Measurements from ENCODE around the gene ATAD3B.

The ATAD3B gene

DNA sequence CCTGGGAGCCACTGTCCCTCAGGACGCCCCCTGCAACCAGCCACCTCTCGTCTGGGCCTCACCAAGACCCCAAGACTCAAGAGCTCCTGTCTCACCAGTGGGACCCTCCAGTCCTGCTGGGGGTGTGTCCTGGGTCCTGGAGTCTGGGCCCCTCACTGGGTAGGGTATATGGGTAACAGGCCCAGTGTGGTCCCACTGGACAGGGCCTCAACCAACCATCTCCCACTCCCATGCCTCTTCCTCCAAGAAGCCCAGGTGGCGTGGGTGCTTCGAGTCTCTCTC is 36.8 kb upstream of the ATAD3B start:
- H3K27ac ChIP-seq (ENCODE audit: extremely low read depth, low read depth, low read length) = no peak overlapping the region
- H3K9me3 ChIP-seq (ENCODE audit: control insufficient read depth, insufficient read depth, low read depth, low read length) = no peaks in the 10 kb centered on the region
- CTCF ChIA-PET = no interaction called here
- TF ChIP-seq, protein P1, sequence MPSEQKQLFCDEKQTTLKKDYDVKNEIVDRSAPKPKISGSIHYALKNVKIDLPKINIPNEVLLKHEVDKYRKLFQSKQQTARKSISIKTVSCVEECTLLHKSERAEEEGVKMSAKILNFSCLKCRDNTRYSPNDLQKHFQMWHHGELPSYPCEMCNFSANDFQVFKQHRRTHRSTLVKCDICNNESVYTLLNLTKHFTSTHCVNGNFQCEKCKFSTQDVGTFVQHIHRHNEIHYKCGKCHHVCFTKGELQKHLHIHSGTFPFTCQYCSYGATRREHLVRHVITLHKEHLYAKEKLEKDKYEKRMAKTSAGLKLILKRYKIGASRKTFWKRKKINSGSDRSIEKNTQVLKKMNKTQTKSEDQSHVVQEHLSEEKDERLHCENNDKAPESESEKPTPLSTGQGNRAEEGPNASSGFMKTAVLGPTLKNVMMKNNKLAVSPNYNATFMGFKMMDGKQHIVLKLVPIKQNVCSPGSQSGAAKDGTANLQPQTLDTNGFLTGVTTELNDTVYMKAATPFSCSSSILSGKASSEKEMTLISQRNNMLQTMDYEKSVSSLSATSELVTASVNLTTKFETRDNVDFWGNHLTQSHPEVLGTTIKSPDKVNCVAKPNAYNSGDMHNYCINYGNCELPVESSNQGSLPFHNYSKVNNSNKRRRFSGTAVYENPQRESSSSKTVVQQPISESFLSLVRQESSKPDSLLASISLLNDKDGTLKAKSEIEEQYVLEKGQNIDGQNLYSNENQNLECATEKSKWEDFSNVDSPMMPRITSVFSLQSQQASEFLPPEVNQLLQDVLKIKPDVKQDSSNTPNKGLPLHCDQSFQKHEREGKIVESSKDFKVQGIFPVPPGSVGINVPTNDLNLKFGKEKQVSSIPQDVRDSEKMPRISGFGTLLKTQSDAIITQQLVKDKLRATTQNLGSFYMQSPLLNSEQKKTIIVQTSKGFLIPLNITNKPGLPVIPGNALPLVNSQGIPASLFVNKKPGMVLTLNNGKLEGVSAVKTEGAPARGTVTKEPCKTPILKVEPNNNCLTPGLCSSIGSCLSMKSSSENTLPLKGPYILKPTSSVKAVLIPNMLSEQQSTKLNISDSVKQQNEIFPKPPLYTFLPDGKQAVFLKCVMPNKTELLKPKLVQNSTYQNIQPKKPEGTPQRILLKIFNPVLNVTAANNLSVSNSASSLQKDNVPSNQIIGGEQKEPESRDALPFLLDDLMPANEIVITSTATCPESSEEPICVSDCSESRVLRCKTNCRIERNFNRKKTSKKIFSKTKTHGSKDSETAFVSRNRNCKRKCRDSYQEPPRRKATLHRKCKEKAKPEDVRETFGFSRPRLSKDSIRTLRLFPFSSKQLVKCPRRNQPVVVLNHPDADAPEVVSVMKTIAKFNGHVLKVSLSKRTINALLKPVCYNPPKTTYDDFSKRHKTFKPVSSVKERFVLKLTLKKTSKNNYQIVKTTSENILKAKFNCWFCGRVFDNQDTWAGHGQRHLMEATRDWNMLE (tag by site-specific recombination; conservative IDR thresholded peaks at IDR 0.05; ENCODE audit: low read depth) = no peak
- TF ChIP-seq ZNF169 (tag by site-specific recombination; IDR thresholded peaks at IDR 0.05) (no peak), ZBTB21 (tag by site-specific recombination; IDR thresholded peaks at IDR 0.05) (no peak), ZNF521 (tag by site-specific recombination; IDR thresholded peaks at IDR 0.05) (no peak), ZBTB8A (tag by site-specific recombination; IDR thresholded peaks at IDR 0.05) (no peak), ZNF175 (tag by site-specific recombination; IDR thresholded peaks at IDR 0.05) (no peak), ZNF560 (tag by site-specific recombination; IDR thresholded peaks at IDR 0.05; ENCODE audit: borderline replicate concordance) (no peak), ZBTB48 (tag by site-specific recombination; IDR thresholded peaks at IDR 0.05) (no peak), ZNF366 (tag by site-specific recombination; conservative IDR thresholded peaks at IDR 0.05) (no peak), ZNF585B (tag by site-specific recombination; IDR thresholded peaks at IDR 0.05) (no peak), PRDM1 (tag by site-specific recombination; IDR thresholded peaks at IDR 0.05) (no peak), ZNF19 (tag by site-specific recombination; IDR thresholded peaks at IDR 0.05; ENCODE audit: low read depth) (no peak), ZBTB17 (tag by site-specific recombination; IDR thresholded peaks at IDR 0.05) (no peak)
- TF ChIP-seq, protein P2, sequence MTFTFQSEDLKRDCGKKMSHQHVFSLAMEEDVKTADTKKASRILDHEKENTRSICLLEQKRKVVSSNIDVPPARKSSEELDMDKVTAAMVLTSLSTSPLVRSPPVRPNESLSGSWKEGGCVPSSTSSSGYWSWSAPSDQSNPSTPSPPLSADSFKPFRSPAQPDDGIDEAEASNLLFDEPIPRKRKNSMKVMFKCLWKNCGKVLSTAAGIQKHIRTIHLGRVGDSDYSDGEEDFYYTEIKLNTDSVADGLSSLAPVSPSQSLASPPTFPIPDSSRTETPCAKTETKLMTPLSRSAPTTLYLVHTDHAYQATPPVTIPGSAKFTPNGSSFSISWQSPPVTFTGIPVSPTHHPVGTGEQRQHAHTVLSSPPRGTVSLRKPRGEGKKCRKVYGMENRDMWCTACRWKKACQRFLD (tag by site-specific recombination; IDR thresholded peaks at IDR 0.05) = no peak
- peaks cover 0 to 9% of the 10 kb centered on the region in 2 experiments; a peak in 1 of 3 replicates for H3K36me3 ChIP-seq (ENCODE audit: control insufficient read depth in 2 of 2, insufficient read depth in 1 of 2, low read length in 2 of 2)
- H3K4me3 ChIP-seq (ENCODE audit: low read depth, low read length) = no peak overlapping the region
- H3K4me1 ChIP-seq (ENCODE audit: control insufficient read depth, insufficient read depth, low read length) = no peaks in the 10 kb centered on the region
- POLR2A ChIA-PET = interaction anchor here (1.0 kb wide), 1 partner anchor 27 kb away, joined by 4 read pairs; the partner anchor contains the start of gene MRPL20

DNA sequence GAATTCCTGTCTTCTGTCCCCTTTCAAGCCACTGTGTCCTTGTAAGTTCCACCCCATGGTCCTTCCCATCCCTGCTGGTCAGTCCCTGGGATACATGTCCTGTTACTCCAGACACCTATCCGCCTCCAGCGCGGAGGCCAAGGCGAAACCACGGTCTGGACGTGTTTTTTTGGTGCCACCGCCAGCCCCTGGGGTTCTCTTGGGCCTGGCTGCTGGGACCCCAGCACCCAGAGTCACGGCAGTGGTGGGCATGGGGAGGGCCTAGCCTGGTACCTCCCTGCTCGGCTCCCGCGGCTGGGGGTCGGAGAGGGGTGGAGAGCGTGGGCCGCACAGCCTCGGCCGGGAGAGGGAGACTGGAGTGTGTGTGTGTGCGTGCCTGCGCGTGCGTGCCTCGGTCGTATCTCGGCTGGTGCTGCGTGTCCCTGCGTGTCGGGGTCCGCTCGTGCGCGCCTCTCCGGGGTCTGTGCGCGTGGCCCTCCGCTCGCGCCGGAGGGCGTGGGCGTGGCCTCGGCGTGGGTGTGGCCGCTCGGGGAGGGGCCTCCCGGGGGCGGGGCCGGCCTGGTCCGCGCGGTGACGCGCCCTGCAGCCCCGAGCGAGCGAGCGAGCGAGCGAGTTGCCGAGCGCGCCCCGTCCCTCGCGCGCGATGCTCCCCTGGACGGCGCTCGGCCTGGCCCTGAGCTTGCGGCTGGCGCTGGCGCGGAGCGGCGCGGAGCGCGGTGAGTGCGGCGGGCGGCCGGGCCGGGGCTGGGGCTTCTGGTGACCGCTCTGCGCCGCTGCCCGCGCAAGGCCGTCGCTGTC is 36.3 kb upstream of the ATAD3B start, which contains the start of gene VWA1:
TSS of gene VWA1 (plus strand) at position 585 of the 798 bp plus-strand sequence. CDS start at position 644, 59 bp downstream.
- Histone ChIP-seq H3K4me3 (ENCODE audit: low read depth, low read length) (peak within 1 kb of the TSS; percentile 24), H3K9me3 (ENCODE audit: control insufficient read depth, insufficient read depth, low read depth, low read length) (no peaks in the 10 kb centered on the region), H3K36me3 (ENCODE audit: control insufficient read depth in 2 of 2, insufficient read depth in 1 of 2, low read length in 2 of 2) (peaks cover 0 to 9% of the 10 kb centered on the region in 2 experiments; a peak in 1 of 3 replicates), H3K4me1 (ENCODE audit: control insufficient read depth, insufficient read depth, low read length) (no peaks in the 10 kb centered on the region), H3K27ac (ENCODE audit: extremely low read depth, low read depth, low read length) (no peak within 1 kb of the TSS)
- ChIA-PET CTCF (no interaction called here), POLR2A (interaction anchor here (0.5 to 1.0 kb wide), 2 partner anchors 28 to 226 kb away, joined by 4 read pairs; partner anchors contain the start of gene MRPL20)
- TF ChIP-seq, protein P3, sequence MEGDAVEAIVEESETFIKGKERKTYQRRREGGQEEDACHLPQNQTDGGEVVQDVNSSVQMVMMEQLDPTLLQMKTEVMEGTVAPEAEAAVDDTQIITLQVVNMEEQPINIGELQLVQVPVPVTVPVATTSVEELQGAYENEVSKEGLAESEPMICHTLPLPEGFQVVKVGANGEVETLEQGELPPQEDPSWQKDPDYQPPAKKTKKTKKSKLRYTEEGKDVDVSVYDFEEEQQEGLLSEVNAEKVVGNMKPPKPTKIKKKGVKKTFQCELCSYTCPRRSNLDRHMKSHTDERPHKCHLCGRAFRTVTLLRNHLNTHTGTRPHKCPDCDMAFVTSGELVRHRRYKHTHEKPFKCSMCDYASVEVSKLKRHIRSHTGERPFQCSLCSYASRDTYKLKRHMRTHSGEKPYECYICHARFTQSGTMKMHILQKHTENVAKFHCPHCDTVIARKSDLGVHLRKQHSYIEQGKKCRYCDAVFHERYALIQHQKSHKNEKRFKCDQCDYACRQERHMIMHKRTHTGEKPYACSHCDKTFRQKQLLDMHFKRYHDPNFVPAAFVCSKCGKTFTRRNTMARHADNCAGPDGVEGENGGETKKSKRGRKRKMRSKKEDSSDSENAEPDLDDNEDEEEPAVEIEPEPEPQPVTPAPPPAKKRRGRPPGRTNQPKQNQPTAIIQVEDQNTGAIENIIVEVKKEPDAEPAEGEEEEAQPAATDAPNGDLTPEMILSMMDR (tag by site-specific recombination; IDR thresholded peaks at IDR 0.05) = no peak
- TF ChIP-seq ZBTB1 (tag by site-specific recombination; IDR thresholded peaks at IDR 0.05) (no peak), GLIS1 (tag by site-specific recombination; IDR thresholded peaks at IDR 0.05) (peak; percentile 87), ZNF416 (tag by site-specific recombination; IDR thresholded peaks at IDR 0.05) (no peak), BCL11A (tag by site-specific recombination; IDR thresholded peaks at IDR 0.05; ENCODE audit: low read depth) (no peak), KLF1 (tag by site-specific recombination; IDR thresholded peaks at IDR 0.05) (peak; percentile 79), ZNF600 (tag by site-specific recombination; IDR thresholded peaks at IDR 0.05) (peak; percentile 36; the same call in 1 of the 2 replicates), ZSCAN30 (tag by site-specific recombination; IDR thresholded peaks at IDR 0.05) (no peak), ZNF138 (tag by site-specific recombination; IDR thresholded peaks at IDR 0.05; ENCODE audit: borderline replicate concordance) (no peak), ZNF112 (tag by site-specific recombination; IDR thresholded peaks at IDR 0.05) (no peak), ZNF571 (tag by site-specific recombination; IDR thresholded peaks at IDR 0.05) (no peak), ZNF514 (tag by site-specific recombination; IDR thresholded peaks at IDR 0.05) (no peak)
- TF ChIP-seq, protein P4, sequence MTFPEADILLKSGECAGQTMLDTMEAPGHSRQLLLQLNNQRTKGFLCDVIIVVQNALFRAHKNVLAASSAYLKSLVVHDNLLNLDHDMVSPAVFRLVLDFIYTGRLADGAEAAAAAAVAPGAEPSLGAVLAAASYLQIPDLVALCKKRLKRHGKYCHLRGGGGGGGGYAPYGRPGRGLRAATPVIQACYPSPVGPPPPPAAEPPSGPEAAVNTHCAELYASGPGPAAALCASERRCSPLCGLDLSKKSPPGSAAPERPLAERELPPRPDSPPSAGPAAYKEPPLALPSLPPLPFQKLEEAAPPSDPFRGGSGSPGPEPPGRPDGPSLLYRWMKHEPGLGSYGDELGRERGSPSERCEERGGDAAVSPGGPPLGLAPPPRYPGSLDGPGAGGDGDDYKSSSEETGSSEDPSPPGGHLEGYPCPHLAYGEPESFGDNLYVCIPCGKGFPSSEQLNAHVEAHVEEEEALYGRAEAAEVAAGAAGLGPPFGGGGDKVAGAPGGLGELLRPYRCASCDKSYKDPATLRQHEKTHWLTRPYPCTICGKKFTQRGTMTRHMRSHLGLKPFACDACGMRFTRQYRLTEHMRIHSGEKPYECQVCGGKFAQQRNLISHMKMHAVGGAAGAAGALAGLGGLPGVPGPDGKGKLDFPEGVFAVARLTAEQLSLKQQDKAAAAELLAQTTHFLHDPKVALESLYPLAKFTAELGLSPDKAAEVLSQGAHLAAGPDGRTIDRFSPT (tag by site-specific recombination; IDR thresholded peaks at IDR 0.05) = 0 out of 2 replicates have a peak, but pooled peaks have one; percentile 33

Data from HEK293 (cell line).